HG03108 (cell line): Measurements from ENCODE around the gene QRICH1.
A peak's percentile ranks its signal among the peaks of the same experiment; 100 is the strongest.
"Not testable (repeated sequence)": the region's sequence is repeated elsewhere in the genome, so short reads cannot be mapped to it uniquely, and the experiment has no call there.

Experiments
- ATAC-seq: cut with Tn5 transposase; IDR thresholded peaks from one replicate; pipeline ENCODE4 v1.9.1; 2021; ENCODE audit warnings: moderate library complexity; ENCODE audit not compliant: unreplicated experiment

Gene QRICH1

GRCh38 chr3:49017971-49018706 lies 75.7 kb downstream of the QRICH1 start, which contains the start of gene DALRD3:
TSS of gene DALRD3 (minus strand) at chr3:49018580. CDS start at chr3:49018564, 16 bp downstream.
- ATAC-seq, result no peak

- no peak for ATAC-seq
Observed at GRCh38 chr3:49017229-49017970, 76.5 kb downstream of the QRICH1 start.

- ATAC-seq, result no peak
Observed at GRCh38 chr3:49016414-49017228, 77.2 kb downstream of the QRICH1 start.

GRCh38 chr3:49015765-49016164 lies 78.1 kb downstream of the QRICH1 start:
- ATAC-seq, result no peak

- no peak for ATAC-seq
Observed at GRCh38 chr3:49015072-49015471, 78.8 kb downstream of the QRICH1 start.

GRCh38 chr3:49013738-49014660 lies 79.9 kb downstream of the QRICH1 start:
- ATAC-seq, result no peak

GRCh38 chr3:49013113-49013737 lies 80.6 kb downstream of the QRICH1 start:
- no peak for ATAC-seq

GRCh38 chr3:49012441-49013017 lies 81.3 kb downstream of the QRICH1 start:
- ATAC-seq, result no peak

- ATAC-seq, result no peak
Observed at GRCh38 chr3:49009396-49009795, 84.5 kb downstream of the QRICH1 start.

GRCh38 chr3:49008627-49009026 lies 85.2 kb downstream of the QRICH1 start:
- not testable (repeated sequence) for ATAC-seq

- peak; percentile 37 for ATAC-seq
Observed at GRCh38 chr3:49007771-49008528, 85.9 kb downstream of the QRICH1 start.

- peak; percentile 88 for ATAC-seq
Observed at GRCh38 chr3:49007068-49007770, 86.7 kb downstream of the QRICH1 start, which contains the start of gene WDR6. TSS of gene WDR6 (plus strand) at chr3:49007391. CDS start at chr3:49007432, 41 bp downstream.

GRCh38 chr3:49006408-49007067 lies 87.3 kb downstream of the QRICH1 start:
- ATAC-seq, result no peak

GRCh38 chr3:49005998-49006397 lies 87.9 kb downstream of the QRICH1 start:
- ATAC-seq, result no peak

- ATAC-seq, result no peak
Observed at GRCh38 chr3:49005303-49005680, 88.6 kb downstream of the QRICH1 start.

- no peak for ATAC-seq
Observed at GRCh38 chr3:49004352-49005302, 89.2 kb downstream of the QRICH1 start.
